ENCODE data around the gene IGSF9.

The IGSF9 gene

GRCh38 chr1:159921700-159922504 is 23.5 kb downstream of the IGSF9 start:
- H3K36me3 ChIP-seq (replicated peaks; ENCODE audit: low read depth, low read length) = peaks cover 63% of the 10 kb centered on the region
- H3K4me3 ChIP-seq (ENCODE audit: low read length) = peak overlapping the region; percentile 95
- peak overlapping the region; percentile 100 for H3K9ac ChIP-seq (ENCODE audit: low read length)
- peak overlapping the region; percentile 94 for H3K27ac ChIP-seq (ENCODE audit: low read length)
- no peaks in the 10 kb centered on the region for H3K27me3 ChIP-seq (ENCODE audit: low read depth, low read length)
- peaks cover 71% of the 10 kb centered on the region for H4K20me1 ChIP-seq (ENCODE audit: insufficient read depth, low read length)
- no peak for TF ChIP-seq CTCF (IDR thresholded peaks at IDR 0.05; ENCODE audit: low read depth, low read length)
- no peak for TF ChIP-seq EZH2phosphoT487 (IDR thresholded peaks at IDR 0.05; ENCODE audit: low read depth)
- H2AFZ ChIP-seq (ENCODE audit: low read depth, low read length) = no peak overlapping the region
- H3K4me2 ChIP-seq (ENCODE audit: low read length) = peak overlapping the region; percentile 98
- no peaks in the 10 kb centered on the region for H3K9me3 ChIP-seq (ENCODE audit: insufficient read depth, low read length)
- peaks cover 37% of the 10 kb centered on the region for H3K4me1 ChIP-seq (ENCODE audit: low read length)
- peaks cover 89% of the 10 kb centered on the region for H3K79me2 ChIP-seq (ENCODE audit: low read length)

- Histone ChIP-seq H3K4me2 (ENCODE audit: low read length) (peak overlapping the region; percentile 98), H3K27me3 (ENCODE audit: low read depth, low read length) (no peaks in the 10 kb centered on the region), H3K27ac (ENCODE audit: low read length) (peak overlapping the region; percentile 94), H3K4me1 (ENCODE audit: low read length) (peaks cover 31% of the 10 kb centered on the region), H3K4me3 (ENCODE audit: low read length) (peak overlapping the region; percentile 95), H3K79me2 (ENCODE audit: low read length) (peaks cover 84% of the 10 kb centered on the region), H4K20me1 (ENCODE audit: insufficient read depth, low read length) (peaks cover 77% of the 10 kb centered on the region), H3K9me3 (ENCODE audit: insufficient read depth, low read length) (no peaks in the 10 kb centered on the region), H3K9ac (ENCODE audit: low read length) (peak overlapping the region; percentile 100), H2AFZ (ENCODE audit: low read depth, low read length) (no peak overlapping the region), H3K36me3 (replicated peaks; ENCODE audit: low read depth, low read length) (peaks cover 68% of the 10 kb centered on the region)
- TF ChIP-seq CTCF (IDR thresholded peaks at IDR 0.05; ENCODE audit: low read depth, low read length) = no peak
- no peak for TF ChIP-seq EZH2phosphoT487 (IDR thresholded peaks at IDR 0.05; ENCODE audit: low read depth)
These were observed 24.2 kb downstream of the IGSF9 start for GRCh38 chr1:159921251-159921650.

- peaks cover 74% of the 10 kb centered on the region for H3K36me3 ChIP-seq (replicated peaks; ENCODE audit: low read depth, low read length)
- H3K9ac ChIP-seq (ENCODE audit: low read length) = peak overlapping the region; percentile 46
- peak overlapping the region; percentile 94 for H3K27ac ChIP-seq (ENCODE audit: low read length)
- H3K79me2 ChIP-seq (ENCODE audit: low read length) = peaks cover 78% of the 10 kb centered on the region
- peak overlapping the region; percentile 95 for H3K4me3 ChIP-seq (ENCODE audit: low read length)
- H3K4me1 ChIP-seq (ENCODE audit: low read length) = peaks cover 25% of the 10 kb centered on the region
- H2AFZ ChIP-seq (ENCODE audit: low read depth, low read length) = no peak overlapping the region
- no peaks in the 10 kb centered on the region for H3K27me3 ChIP-seq (ENCODE audit: low read depth, low read length)
- no peaks in the 10 kb centered on the region for H3K9me3 ChIP-seq (ENCODE audit: insufficient read depth, low read length)
- peak overlapping the region; percentile 98 for H3K4me2 ChIP-seq (ENCODE audit: low read length)
- H4K20me1 ChIP-seq (ENCODE audit: insufficient read depth, low read length) = peaks cover 83% of the 10 kb centered on the region
- TF ChIP-seq EZH2phosphoT487 (IDR thresholded peaks at IDR 0.05; ENCODE audit: low read depth) = no peak
- TF ChIP-seq CTCF (IDR thresholded peaks at IDR 0.05; ENCODE audit: low read depth, low read length) = no peak
These were observed 24.8 kb downstream of the IGSF9 start for GRCh38 chr1:159920651-159921050.

- Histone ChIP-seq H2AFZ (ENCODE audit: low read depth, low read length) (no peak overlapping the region), H3K9me3 (ENCODE audit: insufficient read depth, low read length) (no peaks in the 10 kb centered on the region), H3K27ac (ENCODE audit: low read length) (peak overlapping the region; percentile 94), H3K4me1 (ENCODE audit: low read length) (peaks cover 25% of the 10 kb centered on the region), H4K20me1 (ENCODE audit: insufficient read depth, low read length) (peaks cover 88% of the 10 kb centered on the region), H3K4me2 (ENCODE audit: low read length) (peak overlapping the region; percentile 98), H3K27me3 (ENCODE audit: low read depth, low read length) (no peaks in the 10 kb centered on the region), H3K9ac (ENCODE audit: low read length) (peak overlapping the region; percentile 46; the same call in 1 of the 2 replicates), H3K4me3 (ENCODE audit: low read length) (peak overlapping the region; percentile 95; the same call in 1 of the 2 replicates), H3K79me2 (ENCODE audit: low read length) (peaks cover 74% of the 10 kb centered on the region), H3K36me3 (replicated peaks; ENCODE audit: low read depth, low read length) (peaks cover 78% of the 10 kb centered on the region)
- TF ChIP-seq CTCF (IDR thresholded peaks at IDR 0.05; ENCODE audit: low read depth, low read length) (no peak), EZH2phosphoT487 (IDR thresholded peaks at IDR 0.05; ENCODE audit: low read depth) (no peak)
These were observed 25.2 kb downstream of the IGSF9 start for GRCh38 chr1:159920202-159920601.
